Calu3 (cell line): Measurements from ENCODE around the gene RNF213. TPM values are rescaled to one million over a fixed set of nuclear protein-coding genes. Genes with fewer than 3 reads are reported as not detected.
A peak's percentile ranks its signal among the peaks of the same experiment; 100 is the strongest.

Source experiments
- BruUV-seq: library from RNA; stranded (reverse); fragments of 400-500 nt; replicated peaks from 2 replicates; lab custom pipeline; 2021; lab: Mats Ljungman, UMichigan
- CTCF ChIA-PET: fragments of 300-600 bp; sonication (Branson Sonifier 250); formaldehyde crosslinking; loops from one replicate; lab custom pipeline; 2022; ENCODE audit warnings: antibody characterized with exemption; lab: Charles Lee
- DNase-seq: peaks from one replicate; pipeline ENCODE4 v3.0.0; 2022
- H3K27ac Mint-ChIP-seq: one replicate; pipeline ENCODE4 v1.8.0; 2022; ENCODE audit warnings: mixed read lengths; ENCODE audit not compliant: unreplicated experiment
- H3K27me3 Mint-ChIP-seq: one replicate; pipeline ENCODE4 v1.8.0; 2022; ENCODE audit warnings: mixed read lengths; ENCODE audit not compliant: unreplicated experiment
- H3K36me3 Mint-ChIP-seq: one replicate; pipeline ENCODE4 v1.8.0; 2022; ENCODE audit warnings: mild to moderate bottlenecking, moderate library complexity, mixed read lengths; ENCODE audit not compliant: insufficient read depth, unreplicated experiment
- H3K4me1 Mint-ChIP-seq: one replicate; pipeline ENCODE4 v1.8.0; 2022; ENCODE audit warnings: mild to moderate bottlenecking, low read depth, mixed read lengths; ENCODE audit not compliant: unreplicated experiment
- H3K4me3 Mint-ChIP-seq: one replicate; pipeline ENCODE4 v1.8.0; 2022; ENCODE audit warnings: mild to moderate bottlenecking, low read depth, moderate library complexity, mixed read lengths; ENCODE audit not compliant: unreplicated experiment
- H3K9me3 Mint-ChIP-seq: one replicate; pipeline ENCODE4 v1.8.0; 2022; ENCODE audit warnings: low read depth, mixed read lengths; ENCODE audit not compliant: unreplicated experiment
- intact Hi-C: fragments of 100-400 bp; cut with micrococcal nuclease; formaldehyde crosslinking; loops from one replicate; pipeline ENCODE4 v1.10.0; 2022; ENCODE audit not compliant: unreplicated experiment
- total RNA-seq: library from RNA; stranded (reverse); gene quantifications from 2 replicates; pipeline ENCODE4 v1.2.3, GENCODE V29; 2022
- TF ChIP-seq, protein P1 (sequence below): fragments of 200-600 bp; IDR thresholded peaks from one replicate; pipeline ENCODE4 v1.8.0; 2022; ENCODE audit warnings: antibody characterized with exemption; ENCODE audit not compliant: unreplicated experiment

RNF213 gene
- total RNA-seq, 1 experiment from 2014 or later: 221 TPM

DNA sequence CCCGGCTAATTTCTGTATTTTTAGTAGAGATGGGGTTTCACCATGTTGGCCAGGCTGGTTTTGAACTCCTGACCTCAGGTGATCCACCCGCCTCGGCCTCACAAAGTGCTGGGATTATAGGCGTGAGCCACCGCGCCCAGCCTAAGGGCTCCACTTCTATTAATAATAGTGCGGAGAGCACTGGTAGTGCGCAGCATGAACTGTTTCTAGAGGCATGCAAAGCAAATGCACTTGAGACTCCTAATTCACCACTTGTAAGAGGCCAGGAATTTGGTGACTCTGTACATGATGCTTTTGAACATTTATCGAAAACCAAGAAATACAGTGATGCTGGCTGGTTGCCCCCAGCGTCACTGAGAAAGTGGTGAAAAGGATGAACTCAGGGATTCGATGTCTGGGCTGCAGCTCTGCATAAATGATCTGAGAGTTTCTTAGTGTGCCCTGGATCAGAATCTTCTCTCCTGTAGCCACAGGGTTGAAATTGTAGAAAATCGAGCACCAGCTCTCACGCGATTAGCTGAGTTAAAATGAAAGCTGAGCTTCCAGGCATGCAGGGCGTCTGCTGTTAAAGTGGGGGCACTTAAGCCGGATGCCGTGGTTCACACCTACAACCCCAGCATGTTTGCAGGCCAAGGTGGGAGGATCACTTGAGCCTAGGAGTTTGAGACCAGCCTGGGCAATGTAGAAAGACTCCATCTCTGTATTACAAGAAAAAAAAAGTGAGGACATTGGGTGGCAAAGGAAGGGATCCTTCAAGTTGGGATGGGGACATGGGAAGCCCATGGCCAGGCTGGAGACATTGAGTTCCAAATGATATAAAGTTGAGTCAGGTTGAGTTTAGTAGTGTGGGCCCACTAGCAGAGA lies 4.8 kb downstream of the RNF213 start:
- H3K27ac Mint-ChIP-seq: peak overlapping the region; percentile 88
- DNase-seq: no peak
- TSS peak; percentile 29 for BruUV-seq
- H3K9me3 Mint-ChIP-seq: no peaks in the 10 kb centered on the region
- CTCF ChIA-PET: no interaction called here
- H3K4me3 Mint-ChIP-seq: peak overlapping the region; percentile 79
- no peaks in the 10 kb centered on the region for H3K27me3 Mint-ChIP-seq
- intact Hi-C loops: no loop called here
- H3K4me1 Mint-ChIP-seq: peaks cover 10% of the 10 kb centered on the region
- TF ChIP-seq, protein P1, sequence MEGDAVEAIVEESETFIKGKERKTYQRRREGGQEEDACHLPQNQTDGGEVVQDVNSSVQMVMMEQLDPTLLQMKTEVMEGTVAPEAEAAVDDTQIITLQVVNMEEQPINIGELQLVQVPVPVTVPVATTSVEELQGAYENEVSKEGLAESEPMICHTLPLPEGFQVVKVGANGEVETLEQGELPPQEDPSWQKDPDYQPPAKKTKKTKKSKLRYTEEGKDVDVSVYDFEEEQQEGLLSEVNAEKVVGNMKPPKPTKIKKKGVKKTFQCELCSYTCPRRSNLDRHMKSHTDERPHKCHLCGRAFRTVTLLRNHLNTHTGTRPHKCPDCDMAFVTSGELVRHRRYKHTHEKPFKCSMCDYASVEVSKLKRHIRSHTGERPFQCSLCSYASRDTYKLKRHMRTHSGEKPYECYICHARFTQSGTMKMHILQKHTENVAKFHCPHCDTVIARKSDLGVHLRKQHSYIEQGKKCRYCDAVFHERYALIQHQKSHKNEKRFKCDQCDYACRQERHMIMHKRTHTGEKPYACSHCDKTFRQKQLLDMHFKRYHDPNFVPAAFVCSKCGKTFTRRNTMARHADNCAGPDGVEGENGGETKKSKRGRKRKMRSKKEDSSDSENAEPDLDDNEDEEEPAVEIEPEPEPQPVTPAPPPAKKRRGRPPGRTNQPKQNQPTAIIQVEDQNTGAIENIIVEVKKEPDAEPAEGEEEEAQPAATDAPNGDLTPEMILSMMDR: no peak
- H3K36me3 Mint-ChIP-seq: peaks cover 46% of the 10 kb centered on the region

DNA sequence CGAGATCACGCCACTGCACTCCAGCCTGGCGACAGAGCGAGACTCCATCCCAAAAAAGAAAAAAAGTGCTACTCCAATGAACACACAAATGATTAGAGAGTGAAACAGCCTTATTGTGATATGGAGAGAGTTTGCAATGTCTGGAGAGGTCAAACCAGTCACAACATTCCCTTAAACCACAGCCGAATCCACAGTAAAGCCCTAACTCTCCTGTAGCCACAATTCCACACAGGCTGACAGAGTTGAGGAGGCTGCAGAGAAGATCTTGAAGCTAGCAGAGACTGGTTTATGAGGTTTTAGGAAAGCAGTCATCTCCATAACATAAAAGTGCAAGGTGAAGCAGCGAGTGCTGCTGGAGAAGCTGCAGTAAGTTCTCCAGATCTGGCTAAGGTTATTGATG lies 6.7 kb downstream of the RNF213 start:
- Mint-ChIP-seq H3K27me3 (no peaks in the 10 kb centered on the region), H3K9me3 (no peaks in the 10 kb centered on the region), H3K4me1 (no peaks in the 10 kb centered on the region), H3K27ac (no peak overlapping the region), H3K36me3 (peaks cover 36% of the 10 kb centered on the region), H3K4me3 (no peak overlapping the region)
- no peak for DNase-seq
- no TSS peak for BruUV-seq
- CTCF ChIA-PET: interaction anchor here (0.6 kb wide), 1 partner anchor 790 kb away, joined by 4 read pairs; no protein-coding TSS in a partner anchor
- TF ChIP-seq, protein P1: no peak
- intact Hi-C loops: no loop called here

DNA sequence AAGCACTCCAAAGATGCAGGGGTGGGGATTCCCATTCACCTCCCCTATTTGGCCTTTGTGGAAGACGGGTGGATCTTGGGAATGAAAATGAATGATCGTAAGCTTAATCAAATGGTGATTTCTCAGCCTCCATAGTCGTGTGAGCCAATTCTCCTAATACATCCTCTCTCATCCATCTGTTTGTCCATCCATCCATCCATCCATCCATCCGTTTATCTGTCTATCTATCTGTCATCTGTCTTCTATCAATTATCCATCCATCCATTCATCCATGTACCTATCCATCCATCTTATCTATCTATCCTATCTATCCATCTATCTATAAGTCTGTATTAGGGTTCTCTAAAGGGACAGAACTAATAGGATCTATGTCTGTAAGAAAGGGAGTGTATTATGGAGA lies 7.8 kb downstream of the RNF213 start:
- no peak for DNase-seq
- Mint-ChIP-seq H3K27me3 (no peaks in the 10 kb centered on the region), H3K4me3 (no peak overlapping the region), H3K9me3 (no peaks in the 10 kb centered on the region), H3K4me1 (no peaks in the 10 kb centered on the region), H3K36me3 (peaks cover 29% of the 10 kb centered on the region), H3K27ac (no peak overlapping the region)
- CTCF ChIA-PET: no interaction called here
- TF ChIP-seq, protein P1: no peak
- intact Hi-C loops: no loop called here
- BruUV-seq: no TSS peak

DNA sequence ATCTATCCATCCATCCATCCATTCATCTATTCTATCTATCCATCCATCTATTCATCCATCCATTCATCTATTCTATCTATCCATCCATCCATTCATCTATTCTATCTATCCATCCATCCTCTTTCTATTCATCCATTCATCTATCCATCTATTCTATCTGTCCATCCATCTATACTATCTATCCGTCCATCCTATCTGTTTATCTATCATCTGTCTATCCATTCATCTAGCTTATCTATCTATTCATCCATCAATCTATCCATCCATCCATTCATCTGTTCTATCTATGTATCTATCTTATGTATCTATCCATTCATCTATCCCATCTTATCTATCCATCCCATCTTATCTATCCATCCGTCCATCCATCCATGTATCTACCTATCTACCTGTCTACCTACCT lies 8.8 kb downstream of the RNF213 start:
- H3K4me1 Mint-ChIP-seq: no peaks in the 10 kb centered on the region
- no peaks in the 10 kb centered on the region for H3K27me3 Mint-ChIP-seq
- TF ChIP-seq, protein P1: no peak
- no peak for DNase-seq
- H3K36me3 Mint-ChIP-seq: peaks cover 26% of the 10 kb centered on the region
- no peak overlapping the region for H3K27ac Mint-ChIP-seq
- BruUV-seq: no TSS peak
- H3K9me3 Mint-ChIP-seq: no peaks in the 10 kb centered on the region
- CTCF ChIA-PET: no interaction called here
- intact Hi-C loops: no loop called here
- H3K4me3 Mint-ChIP-seq: no peak overlapping the region
